HAP-1 (cell line): ENCODE measurements around the gene HENMT1.
A peak's percentile ranks its signal among the peaks of the same experiment; 100 is the strongest.
"Not testable (repeated sequence)": the region's sequence is repeated elsewhere in the genome, so short reads cannot be mapped to it uniquely, and the experiment has no call there.

Experiments
- DNase-seq, 2 experiments: peaks; one replicate each; pipeline ENCODE4 v3.0.0-alpha.2; 2016 to 2020; ENCODE audit warnings: low spot score in 2 of 2
- H3K27me3 ChIP-seq: fragments of 250-450 bp; sonication (Bioruptor Pico); 2 replicates; pipeline ENCODE4 v1.5.1; 2020; ENCODE audit warnings: low read depth, mild to moderate bottlenecking, moderate library complexity
- H3K36me3 ChIP-seq: fragments of 250-450 bp; sonication (Bioruptor Pico); replicated peaks from 2 replicates; pipeline ENCODE4 v1.5.1; 2020; ENCODE audit warnings: mild to moderate bottlenecking
- H3K4me1 ChIP-seq: fragments of 250-450 bp; sonication (Bioruptor Pico); 2 replicates; pipeline ENCODE4 v1.5.1; 2020; ENCODE audit warnings: mild to moderate bottlenecking
- H3K4me3 ChIP-seq: fragments of 250-450 bp; sonication (Bioruptor Pico); 2 replicates; pipeline ENCODE4 v1.5.1; 2020; ENCODE audit warnings: mild to moderate bottlenecking, moderate library complexity
- H3K9me3 ChIP-seq: fragments of 250-450 bp; sonication (Bioruptor Pico); 2 replicates; pipeline ENCODE4 v1.5.1; 2020; ENCODE audit warnings: mild to moderate bottlenecking, moderate library complexity
- in situ Hi-C: fragments of 300-500 bp; cut with MboI; formaldehyde crosslinking; loops from 3 replicates; pipeline ENCODE4 v1.14.3; 2020; ENCODE audit warnings: low sequenced_read_pairs, inconsistent platforms, mixed read lengths

The HENMT1 gene

GRCh38 chr1:108664481-108664880 is 3.6 kb upstream of the HENMT1 start:
- in situ Hi-C loops: no loop called here
- no peaks in the 10 kb centered on the region for H3K36me3 ChIP-seq
- H3K4me3 ChIP-seq: no peak overlapping the region
- H3K4me1 ChIP-seq: no peaks in the 10 kb centered on the region
- no peaks in the 10 kb centered on the region for H3K27me3 ChIP-seq
- DNase-seq: no peak
- H3K9me3 ChIP-seq: no peaks in the 10 kb centered on the region

- H3K4me3 ChIP-seq: no peak overlapping the region
These were observed 2.2 kb upstream of the HENMT1 start for GRCh38 chr1:108663074-108663473.

GRCh38 chr1:108657356-108658080 is 3.4 kb downstream of the HENMT1 start:
- in situ Hi-C loops: no loop called here
- Histone ChIP-seq H3K36me3 (no peaks in the 10 kb centered on the region), H3K4me1 (no peaks in the 10 kb centered on the region), H3K27me3 (peaks cover 7% of the 10 kb centered on the region), H3K9me3 (no peaks in the 10 kb centered on the region), H3K4me3 (no peak overlapping the region)
- no peak for DNase-seq

More at GRCh38 chr1:108663074-108663473, 2.2 kb upstream of the HENMT1 start:
- in situ Hi-C loops: no loop called here
- no peak for DNase-seq
- Histone ChIP-seq H3K4me1 (no peaks in the 10 kb centered on the region), H3K9me3 (no peaks in the 10 kb centered on the region), H3K36me3 (no peaks in the 10 kb centered on the region), H3K27me3 (no peaks in the 10 kb centered on the region)

GRCh38 chr1:108653431-108654105 is 7.3 kb downstream of the HENMT1 start:
- in situ Hi-C loops: no loop called here
- no peak overlapping the region for H3K4me3 ChIP-seq
- no peaks in the 10 kb centered on the region for H3K9me3 ChIP-seq
- peaks cover 7% of the 10 kb centered on the region for H3K27me3 ChIP-seq
- H3K4me1 ChIP-seq: no peaks in the 10 kb centered on the region
- H3K36me3 ChIP-seq: no peaks in the 10 kb centered on the region
- no peak for DNase-seq

- no peaks in the 10 kb centered on the region for H3K4me1 ChIP-seq
- H3K4me3 ChIP-seq: no peak overlapping the region
- DNase-seq: peak in 1 of 2 experiments; percentile 21
- no peaks in the 10 kb centered on the region for H3K9me3 ChIP-seq
- H3K27me3 ChIP-seq: no peaks in the 10 kb centered on the region
- in situ Hi-C loops: no loop called here
- H3K36me3 ChIP-seq: no peaks in the 10 kb centered on the region
These were observed 14.1 kb downstream of the HENMT1 start for GRCh38 chr1:108646648-108647269.

- in situ Hi-C loops: no loop called here
- Histone ChIP-seq H3K4me3 (no peak overlapping the region), H3K27me3 (no peaks in the 10 kb centered on the region), H3K36me3 (no peaks in the 10 kb centered on the region), H3K4me1 (no peaks in the 10 kb centered on the region), H3K9me3 (no peaks in the 10 kb centered on the region)
- DNase-seq: no peak
These were observed 14.6 kb downstream of the HENMT1 start for GRCh38 chr1:108646265-108646647.

GRCh38 chr1:108645564-108646184 is 15.2 kb downstream of the HENMT1 start:
- no peaks in the 10 kb centered on the region for H3K27me3 ChIP-seq
- H3K4me3 ChIP-seq: no peak overlapping the region
- in situ Hi-C loops: no loop called here
- H3K4me1 ChIP-seq: no peaks in the 10 kb centered on the region
- DNase-seq: no peak
- H3K36me3 ChIP-seq: no peaks in the 10 kb centered on the region
- no peaks in the 10 kb centered on the region for H3K9me3 ChIP-seq

GRCh38 chr1:108644984-108645383 is 15.9 kb downstream of the HENMT1 start:
- Histone ChIP-seq H3K27me3 (no peaks in the 10 kb centered on the region), H3K4me1 (no peaks in the 10 kb centered on the region), H3K36me3 (no peaks in the 10 kb centered on the region), H3K4me3 (no peak overlapping the region), H3K9me3 (no peaks in the 10 kb centered on the region)
- no peak for DNase-seq
- in situ Hi-C loops: no loop called here

GRCh38 chr1:108643492-108644335 is 17.2 kb downstream of the HENMT1 start:
- DNase-seq: peak; percentile 56 to 71
- Histone ChIP-seq H3K27me3 (no peaks in the 10 kb centered on the region), H3K4me1 (no peaks in the 10 kb centered on the region), H3K36me3 (no peaks in the 10 kb centered on the region), H3K9me3 (no peaks in the 10 kb centered on the region), H3K4me3 (no peak overlapping the region)
- in situ Hi-C loops: no loop called here

- H3K36me3 ChIP-seq, H3K27me3 ChIP-seq, H3K9me3 ChIP-seq, in situ Hi-C loops, H3K4me3 ChIP-seq, H3K4me1 ChIP-seq, DNase-seq: not testable (repeated sequence)
These were observed 20.0 kb downstream of the HENMT1 start for GRCh38 chr1:108640863-108641262.

GRCh38 chr1:108639899-108640560 is 20.9 kb downstream of the HENMT1 start:
- Histone ChIP-seq H3K36me3 (no peaks in the 10 kb centered on the region), H3K4me3 (no peak overlapping the region), H3K27me3 (no peaks in the 10 kb centered on the region), H3K4me1 (no peaks in the 10 kb centered on the region), H3K9me3 (no peaks in the 10 kb centered on the region)
- no peak for DNase-seq
- in situ Hi-C loops: no loop called here

- no peaks in the 10 kb centered on the region for H3K27me3 ChIP-seq
- no peaks in the 10 kb centered on the region for H3K36me3 ChIP-seq
- no peaks in the 10 kb centered on the region for H3K9me3 ChIP-seq
- DNase-seq: no peak
- in situ Hi-C loops: no loop called here
- H3K4me3 ChIP-seq: no peak overlapping the region
- H3K4me1 ChIP-seq: no peaks in the 10 kb centered on the region
These were observed 24.0 kb downstream of the HENMT1 start for GRCh38 chr1:108636876-108637275.

GRCh38 chr1:108634521-108634920 is 26.4 kb downstream of the HENMT1 start:
- Histone ChIP-seq H3K4me3 (no peak overlapping the region), H3K9me3 (no peaks in the 10 kb centered on the region), H3K36me3 (peaks cover 4% of the 10 kb centered on the region; the same call in 1 of the 2 replicates), H3K27me3 (no peaks in the 10 kb centered on the region), H3K4me1 (no peaks in the 10 kb centered on the region)
- no peak for DNase-seq
- in situ Hi-C loops: no loop called here
